ENCODE measurements around the gene TCEA2. TPM values are rescaled to one million over a fixed set of nuclear protein-coding genes. Genes with fewer than 3 reads are reported as not detected.

TCEA2 gene
- total and polyA plus RNA-seq, 2 of the 13 experiments (the other 11 are each of a cell fraction or from before 2014, with no cell fraction given), result 28.1 to 33.7 TPM

DNA sequence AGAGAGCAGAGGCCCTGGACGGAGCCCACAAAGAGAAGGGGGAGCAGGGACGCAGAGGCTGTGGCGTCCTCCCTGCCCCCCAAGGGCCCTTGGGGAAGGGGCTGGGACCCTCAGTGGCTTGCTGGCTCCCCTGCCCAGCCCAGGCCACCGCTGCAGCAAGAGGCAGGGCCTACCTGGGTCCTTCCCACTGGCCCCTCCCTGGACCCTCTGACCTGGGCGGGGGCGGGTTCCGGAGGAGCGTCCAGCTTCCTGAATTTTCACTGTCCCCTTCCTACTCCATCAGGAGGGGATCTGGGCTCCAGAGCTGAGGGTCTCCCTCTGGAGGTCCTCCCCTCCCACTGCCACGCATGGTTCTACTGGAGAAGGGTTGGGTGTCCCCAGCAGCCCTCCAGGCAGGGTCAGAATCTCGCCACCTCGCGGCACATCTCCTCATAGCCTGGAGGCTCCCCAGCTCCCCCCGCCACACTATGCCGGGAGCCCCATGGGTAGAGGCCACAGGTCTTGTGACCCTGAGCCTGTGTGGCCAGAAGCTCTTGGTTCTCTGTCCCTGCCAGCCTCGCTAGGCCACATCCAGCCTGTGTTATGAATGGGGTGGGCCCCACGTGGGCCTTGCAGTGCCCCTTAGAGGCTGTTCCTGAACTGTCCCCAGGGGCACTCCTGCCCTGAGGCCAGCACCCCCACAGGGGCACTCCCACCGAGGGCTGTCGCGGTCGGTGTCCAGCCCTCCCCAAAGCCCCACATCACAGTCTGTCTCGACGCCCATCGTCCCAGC lies 12.6 kb upstream of the TCEA2 start (continued):
- TF ChIP-seq KDM5A (IDR thresholded peaks at IDR 0.05; ENCODE audit: borderline replicate concordance, low read length) (no peak), ELF4 (CRISPR knock-in tag; IDR thresholded peaks at IDR 0.05; ENCODE audit: borderline replicate concordance) (no peak; the same call in 1 of the 2 replicates), AGO2 (optimal IDR thresholded peaks at IDR 0.05; ENCODE audit: low read depth, low read length) (peak; percentile 94), MTF1 (CRISPR knock-in tag; IDR thresholded peaks at IDR 0.05) (no peak), ZNF251 (CRISPR knock-in tag; IDR thresholded peaks at IDR 0.05) (no peak), SIX4 (CRISPR knock-in tag; IDR thresholded peaks at IDR 0.05) (no peak; the same call in 1 of the 2 replicates), ATAD3A (CRISPR knock-in tag; IDR thresholded peaks at IDR 0.05) (no peak; the same call in 1 of the 2 replicates), KMT2A (CRISPR knock-in tag; IDR thresholded peaks at IDR 0.05) (no peak), MTA3 (CRISPR knock-in tag; IDR thresholded peaks at IDR 0.05) (no peak), KLF16 (CRISPR knock-in tag; IDR thresholded peaks at IDR 0.05) (no peak; a peak in 2 of 4 replicates), NCOR1 (IDR thresholded peaks at IDR 0.05; ENCODE audit: borderline replicate concordance, low read length) (peak; percentile 32; the same call in 1 of the 2 replicates), ZNF234 (CRISPR knock-in tag; conservative IDR thresholded peaks at IDR 0.05) (no peak), PHF5A (CRISPR knock-in tag; IDR thresholded peaks at IDR 0.05; ENCODE audit: low read depth, unreplicated experiment) (no peak), XBP1 (CRISPR knock-in tag; IDR thresholded peaks at IDR 0.05) (peak; percentile 17; the same call in 1 of the 2 replicates), FOXJ3 (CRISPR knock-in tag; IDR thresholded peaks at IDR 0.05; ENCODE audit: borderline replicate concordance) (peak; percentile 80; the same call in 1 of the 2 replicates)
- TF ChIP-seq, protein P1, sequence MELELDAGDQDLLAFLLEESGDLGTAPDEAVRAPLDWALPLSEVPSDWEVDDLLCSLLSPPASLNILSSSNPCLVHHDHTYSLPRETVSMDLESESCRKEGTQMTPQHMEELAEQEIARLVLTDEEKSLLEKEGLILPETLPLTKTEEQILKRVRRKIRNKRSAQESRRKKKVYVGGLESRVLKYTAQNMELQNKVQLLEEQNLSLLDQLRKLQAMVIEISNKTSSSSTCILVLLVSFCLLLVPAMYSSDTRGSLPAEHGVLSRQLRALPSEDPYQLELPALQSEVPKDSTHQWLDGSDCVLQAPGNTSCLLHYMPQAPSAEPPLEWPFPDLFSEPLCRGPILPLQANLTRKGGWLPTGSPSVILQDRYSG (CRISPR knock-in tag; IDR thresholded peaks at IDR 0.05), result peak; percentile 81; the same call in 1 of the 2 replicates
- TF ChIP-seq, protein P2, sequence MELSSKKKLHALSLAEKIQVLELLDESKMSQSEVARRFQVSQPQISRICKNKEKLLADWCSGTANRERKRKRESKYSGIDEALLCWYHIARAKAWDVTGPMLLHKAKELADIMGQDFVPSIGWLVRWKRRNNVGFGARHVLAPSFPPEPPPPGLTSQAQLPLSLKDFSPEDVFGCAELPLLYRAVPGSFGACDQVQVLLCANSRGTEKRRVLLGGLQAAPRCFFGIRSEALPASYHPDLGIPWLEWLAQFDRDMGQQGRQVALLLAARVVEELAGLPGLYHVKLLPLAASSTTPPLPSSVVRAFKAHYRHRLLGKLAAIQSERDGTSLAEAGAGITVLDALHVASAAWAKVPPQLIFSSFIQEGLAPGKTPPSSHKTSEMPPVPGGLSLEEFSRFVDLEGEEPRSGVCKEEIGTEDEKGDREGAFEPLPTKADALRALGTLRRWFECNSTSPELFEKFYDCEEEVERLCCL (CRISPR knock-in tag; IDR thresholded peaks at IDR 0.05; ENCODE audit: borderline replicate concordance), result peak; percentile 26; the same call in 1 of the 2 replicates
- TF ChIP-seq, protein P3, sequence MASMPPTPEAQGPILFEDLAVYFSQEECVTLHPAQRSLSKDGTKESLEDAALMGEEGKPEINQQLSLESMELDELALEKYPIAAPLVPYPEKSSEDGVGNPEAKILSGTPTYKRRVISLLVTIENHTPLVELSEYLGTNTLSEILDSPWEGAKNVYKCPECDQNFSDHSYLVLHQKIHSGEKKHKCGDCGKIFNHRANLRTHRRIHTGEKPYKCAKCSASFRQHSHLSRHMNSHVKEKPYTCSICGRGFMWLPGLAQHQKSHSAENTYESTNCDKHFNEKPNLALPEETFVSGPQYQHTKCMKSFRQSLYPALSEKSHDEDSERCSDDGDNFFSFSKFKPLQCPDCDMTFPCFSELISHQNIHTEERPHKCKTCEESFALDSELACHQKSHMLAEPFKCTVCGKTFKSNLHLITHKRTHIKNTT (CRISPR knock-in tag; IDR thresholded peaks at IDR 0.05), result 0 out of 2 replicates have a peak, but pooled peaks have one; percentile 67
- TF ChIP-seq, protein P4, sequence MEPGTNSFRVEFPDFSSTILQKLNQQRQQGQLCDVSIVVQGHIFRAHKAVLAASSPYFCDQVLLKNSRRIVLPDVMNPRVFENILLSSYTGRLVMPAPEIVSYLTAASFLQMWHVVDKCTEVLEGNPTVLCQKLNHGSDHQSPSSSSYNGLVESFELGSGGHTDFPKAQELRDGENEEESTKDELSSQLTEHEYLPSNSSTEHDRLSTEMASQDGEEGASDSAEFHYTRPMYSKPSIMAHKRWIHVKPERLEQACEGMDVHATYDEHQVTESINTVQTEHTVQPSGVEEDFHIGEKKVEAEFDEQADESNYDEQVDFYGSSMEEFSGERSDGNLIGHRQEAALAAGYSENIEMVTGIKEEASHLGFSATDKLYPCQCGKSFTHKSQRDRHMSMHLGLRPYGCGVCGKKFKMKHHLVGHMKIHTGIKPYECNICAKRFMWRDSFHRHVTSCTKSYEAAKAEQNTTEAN (CRISPR knock-in tag; conservative IDR thresholded peaks at IDR 0.05), result peak; percentile 87
- TF ChIP-seq, protein P5, sequence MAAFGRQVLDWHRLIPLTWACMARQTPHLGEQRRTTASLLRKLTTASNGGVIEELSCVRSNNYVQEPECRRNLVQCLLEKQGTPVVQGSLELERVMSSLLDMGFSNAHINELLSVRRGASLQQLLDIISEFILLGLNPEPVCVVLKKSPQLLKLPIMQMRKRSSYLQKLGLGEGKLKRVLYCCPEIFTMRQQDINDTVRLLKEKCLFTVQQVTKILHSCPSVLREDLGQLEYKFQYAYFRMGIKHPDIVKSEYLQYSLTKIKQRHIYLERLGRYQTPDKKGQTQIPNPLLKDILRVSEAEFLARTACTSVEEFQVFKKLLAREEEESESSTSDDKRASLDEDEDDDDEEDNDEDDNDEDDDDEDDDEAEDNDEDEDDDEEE (CRISPR knock-in tag; IDR thresholded peaks at IDR 0.05), result peak; percentile 4; the same call in 1 of the 2 replicates
